ENCODE measurements around the gene NBPF3.
"Not testable (repeated sequence)": the region's sequence is repeated elsewhere in the genome, so short reads cannot be mapped to it uniquely, and the experiment has no call there.

Gene NBPF3

DNA sequence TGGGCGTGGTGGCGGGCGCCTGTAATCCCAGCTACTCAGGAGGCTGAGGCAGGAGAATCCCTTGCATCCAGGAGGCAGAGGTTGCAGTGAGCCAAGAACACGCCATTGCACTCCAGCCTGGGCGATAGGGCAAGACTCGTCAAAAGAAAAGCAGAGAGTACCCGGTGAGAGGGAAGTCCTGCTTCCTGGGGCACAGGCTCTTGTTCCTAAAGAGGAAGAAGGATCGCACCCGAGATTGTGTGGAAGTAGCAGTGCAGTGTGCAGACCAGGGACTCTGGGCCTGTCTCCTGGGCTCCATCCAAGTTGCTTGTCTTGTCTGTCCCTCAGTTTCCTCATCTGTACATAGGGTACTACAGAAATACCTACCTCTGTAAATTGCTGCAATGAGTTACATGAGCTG is 29.6 kb downstream of the NBPF3 start:
- DNase-seq (ENCODE audit: low spot score), result no peak
- TF ChIP-seq, protein P1, sequence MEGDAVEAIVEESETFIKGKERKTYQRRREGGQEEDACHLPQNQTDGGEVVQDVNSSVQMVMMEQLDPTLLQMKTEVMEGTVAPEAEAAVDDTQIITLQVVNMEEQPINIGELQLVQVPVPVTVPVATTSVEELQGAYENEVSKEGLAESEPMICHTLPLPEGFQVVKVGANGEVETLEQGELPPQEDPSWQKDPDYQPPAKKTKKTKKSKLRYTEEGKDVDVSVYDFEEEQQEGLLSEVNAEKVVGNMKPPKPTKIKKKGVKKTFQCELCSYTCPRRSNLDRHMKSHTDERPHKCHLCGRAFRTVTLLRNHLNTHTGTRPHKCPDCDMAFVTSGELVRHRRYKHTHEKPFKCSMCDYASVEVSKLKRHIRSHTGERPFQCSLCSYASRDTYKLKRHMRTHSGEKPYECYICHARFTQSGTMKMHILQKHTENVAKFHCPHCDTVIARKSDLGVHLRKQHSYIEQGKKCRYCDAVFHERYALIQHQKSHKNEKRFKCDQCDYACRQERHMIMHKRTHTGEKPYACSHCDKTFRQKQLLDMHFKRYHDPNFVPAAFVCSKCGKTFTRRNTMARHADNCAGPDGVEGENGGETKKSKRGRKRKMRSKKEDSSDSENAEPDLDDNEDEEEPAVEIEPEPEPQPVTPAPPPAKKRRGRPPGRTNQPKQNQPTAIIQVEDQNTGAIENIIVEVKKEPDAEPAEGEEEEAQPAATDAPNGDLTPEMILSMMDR (IDR thresholded peaks at IDR 0.05; ENCODE audit: extremely low read depth, insufficient read depth, missing control alignments), result no peak
- in situ Hi-C loops (cut with MboI; ENCODE audit: low pct_unique_long_range_greater_than_20kb, low sequenced_read_pairs, unreplicated experiment), result no loop called here

DNA sequence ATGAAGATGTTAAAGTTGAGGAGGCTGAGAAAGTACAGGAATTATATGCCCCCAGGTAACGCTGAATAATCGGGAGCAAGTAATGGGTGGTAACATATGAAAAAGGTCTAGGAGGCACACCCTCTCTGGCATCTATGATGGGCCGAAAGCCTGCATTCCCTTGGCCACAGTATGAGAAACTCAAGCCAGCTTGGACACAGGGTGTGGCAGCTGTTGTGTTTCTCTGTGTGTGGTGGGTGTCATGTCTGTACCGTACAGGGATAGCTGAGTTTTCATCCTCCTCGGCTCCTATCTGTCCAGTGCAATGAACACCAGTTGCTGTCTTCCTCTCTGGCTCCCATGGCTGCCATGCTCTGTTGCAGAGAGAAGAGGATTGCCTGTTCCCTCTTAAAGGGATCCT is 32.9 kb downstream of the NBPF3 start:
- DNase-seq (ENCODE audit: low spot score), result no peak
- in situ Hi-C loops (cut with MboI; ENCODE audit: low pct_unique_long_range_greater_than_20kb, low sequenced_read_pairs, unreplicated experiment), result no loop called here
- TF ChIP-seq, protein P1 (IDR thresholded peaks at IDR 0.05; ENCODE audit: extremely low read depth, insufficient read depth, missing control alignments), result no peak

DNA sequence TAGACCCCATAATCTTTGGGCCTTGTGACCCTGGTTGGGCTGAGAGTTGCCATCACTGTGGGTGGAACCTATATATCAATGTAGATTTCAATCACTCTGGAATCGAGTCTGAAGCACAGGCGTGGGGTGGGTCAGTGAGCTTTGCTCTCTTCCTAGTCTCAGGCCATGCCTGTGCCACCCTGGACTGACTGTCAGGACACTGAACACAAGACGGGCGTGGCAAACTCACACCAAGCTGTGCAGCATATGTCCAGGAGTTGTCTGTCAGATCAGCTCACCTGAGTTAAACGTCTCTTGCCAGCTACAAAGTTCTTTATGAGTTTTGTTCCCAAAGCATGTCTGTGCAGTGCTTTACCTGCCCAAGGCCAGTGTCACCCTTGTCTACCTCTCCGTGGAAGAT is 38.4 kb downstream of the NBPF3 start:
- DNase-seq (ENCODE audit: low spot score), result no peak
- in situ Hi-C loops (cut with MboI; ENCODE audit: low pct_unique_long_range_greater_than_20kb, low sequenced_read_pairs, unreplicated experiment), result no loop called here
- TF ChIP-seq, protein P1 (IDR thresholded peaks at IDR 0.05; ENCODE audit: extremely low read depth, insufficient read depth, missing control alignments), result no peak

DNA sequence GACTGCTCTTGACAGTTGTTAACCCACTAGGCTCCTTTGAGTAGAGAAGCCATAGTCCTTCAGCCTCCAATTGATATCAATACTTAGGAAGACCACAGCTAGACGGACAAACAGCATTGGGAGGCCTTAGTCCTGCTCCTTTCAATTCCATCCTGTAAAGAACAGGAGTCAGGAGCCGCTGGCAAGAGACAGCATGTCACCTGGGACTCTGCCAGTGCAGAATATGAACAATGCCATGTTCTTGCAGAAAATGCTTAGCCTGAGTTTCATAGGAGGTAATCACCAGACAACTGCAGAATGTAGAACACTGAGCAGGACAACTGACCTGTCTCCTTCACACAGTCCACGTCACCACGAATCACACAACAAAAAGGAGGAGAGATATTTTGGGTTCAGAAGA is 43.9 kb downstream of the NBPF3 start:
- in situ Hi-C loops (cut with MboI; ENCODE audit: low pct_unique_long_range_greater_than_20kb, low sequenced_read_pairs, unreplicated experiment); DNase-seq (ENCODE audit: low spot score): not testable (repeated sequence)

DNA sequence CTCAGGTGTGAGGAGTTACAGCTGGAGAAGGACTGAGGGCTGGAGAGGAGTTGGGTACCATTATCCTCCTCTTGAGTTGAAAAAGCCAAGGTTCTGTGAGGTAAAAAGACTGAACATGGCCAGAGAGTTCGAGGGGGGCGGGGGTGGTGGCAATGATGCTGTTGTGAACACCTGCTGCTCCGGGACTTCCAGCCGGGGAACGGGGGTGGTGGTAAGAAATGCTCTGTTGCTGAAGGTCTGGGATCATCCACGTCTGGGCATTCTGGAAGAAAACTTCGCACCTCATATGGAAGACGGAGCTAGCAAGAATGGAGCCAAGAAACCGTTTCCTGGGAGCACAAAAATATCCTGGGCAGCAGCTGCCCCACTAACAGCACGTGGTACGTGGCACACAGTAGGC is 49.2 kb downstream of the NBPF3 start:
- in situ Hi-C loops (cut with MboI; ENCODE audit: low pct_unique_long_range_greater_than_20kb, low sequenced_read_pairs, unreplicated experiment), result no loop called here
- DNase-seq (ENCODE audit: low spot score), result no peak
- TF ChIP-seq, protein P1 (IDR thresholded peaks at IDR 0.05; ENCODE audit: extremely low read depth, insufficient read depth, missing control alignments), result no peak

DNA sequence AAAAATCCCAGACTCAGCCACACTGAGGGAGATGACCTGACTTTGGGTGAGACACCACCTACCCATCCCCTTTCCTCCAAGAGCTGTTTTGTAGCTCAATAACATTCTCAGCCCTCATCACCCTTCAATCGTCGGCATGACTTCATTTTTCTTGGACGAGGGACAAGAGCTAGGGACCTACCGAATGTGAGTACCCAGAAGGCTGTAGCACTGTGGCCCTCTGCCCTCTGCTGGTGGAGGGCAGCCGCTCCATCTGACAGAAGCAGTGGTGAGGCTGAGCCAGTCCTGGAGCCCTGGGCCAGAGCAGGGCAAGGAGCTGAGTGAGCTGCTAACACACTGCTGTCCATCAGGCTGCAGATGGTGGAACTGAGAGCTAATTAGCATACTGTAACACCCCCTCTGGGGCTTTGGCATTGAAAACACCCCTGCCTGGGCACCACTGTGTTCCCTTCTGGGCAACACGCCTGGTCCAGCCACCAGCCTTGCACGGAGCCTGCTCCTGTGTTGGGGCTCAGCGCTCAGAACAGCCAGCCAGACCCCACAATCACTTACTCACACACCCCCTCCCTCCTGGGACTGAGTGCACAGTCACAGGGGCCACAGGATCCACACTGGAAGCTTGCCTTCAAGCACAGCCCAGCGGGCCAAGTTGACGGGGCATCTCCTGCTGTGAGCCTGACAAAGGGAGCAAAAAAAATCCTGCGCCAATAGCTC is 51.0 kb downstream of the NBPF3 start:
- in situ Hi-C loops (cut with MboI; ENCODE audit: low pct_unique_long_range_greater_than_20kb, low sequenced_read_pairs, unreplicated experiment), result no loop called here
- TF ChIP-seq, protein P1 (IDR thresholded peaks at IDR 0.05; ENCODE audit: extremely low read depth, insufficient read depth, missing control alignments), result peak; percentile 66
- no peak for DNase-seq (ENCODE audit: low spot score)

DNA sequence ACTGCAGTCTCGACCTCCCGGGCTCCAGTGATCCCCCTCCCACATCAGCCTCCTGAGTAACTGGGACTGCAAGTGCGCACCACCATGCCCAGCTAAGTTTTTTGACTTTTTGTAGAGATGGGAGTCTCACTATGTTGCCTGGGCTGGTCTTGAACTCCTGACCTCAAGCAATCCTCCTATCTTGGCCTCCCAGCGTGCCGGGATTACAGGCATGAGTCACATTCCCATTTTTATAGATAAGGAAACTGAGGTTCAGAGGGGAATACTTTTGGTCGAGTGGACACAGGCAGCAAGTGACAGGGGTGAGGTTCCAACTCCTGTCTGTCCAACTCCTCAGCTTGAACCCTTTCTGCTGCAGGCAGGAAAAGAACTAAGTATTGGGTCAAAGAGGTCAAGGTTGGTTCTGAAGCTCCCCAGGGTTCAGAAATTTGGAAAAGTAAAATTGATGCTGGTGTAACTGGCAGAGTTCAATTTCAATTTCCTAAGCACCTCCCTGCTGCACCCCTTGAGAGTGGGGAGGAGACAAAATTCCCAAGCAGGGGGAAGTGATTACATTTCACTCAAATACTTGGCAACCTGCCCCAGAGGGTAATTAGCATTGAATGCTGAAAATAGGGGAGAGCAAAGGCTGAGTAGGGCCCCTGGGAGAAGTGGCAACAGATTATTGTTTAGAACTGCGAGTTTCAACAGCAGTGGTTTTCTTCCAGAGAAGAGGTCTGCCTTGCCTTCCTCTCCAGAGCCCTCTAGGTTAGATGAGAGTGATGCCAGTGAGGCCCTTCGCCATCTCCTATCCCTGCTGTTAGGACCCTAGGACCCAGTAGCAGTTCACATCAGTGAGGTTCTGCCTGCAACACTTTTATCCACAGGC is 51.8 kb downstream of the NBPF3 start:
- TF ChIP-seq, protein P1 (IDR thresholded peaks at IDR 0.05; ENCODE audit: extremely low read depth, insufficient read depth, missing control alignments), result no peak
- DNase-seq (ENCODE audit: low spot score), result no peak
- in situ Hi-C loops (cut with MboI; ENCODE audit: low pct_unique_long_range_greater_than_20kb, low sequenced_read_pairs, unreplicated experiment), result no loop called here
